SKM-1 (cell line): ENCODE results near the gene PCDHB6.
"Not testable (repeated sequence)": the region's sequence is repeated elsewhere in the genome, so short reads cannot be mapped to it uniquely, and the experiment has no call there.

Source experiments
- DNase-seq: peaks from one replicate; lab custom pipeline; 2025; ENCODE audit not compliant: unreplicated experiment; lab: John Stamatoyannopoulos, UW

Gene PCDHB6

GRCh38 chr5:141201646-141202045 is 51.8 kb downstream of the PCDHB6 start:
- DNase-seq: not testable (repeated sequence)
